ENCODE data around the gene PACC1. TPM values are rescaled to one million over a fixed set of nuclear protein-coding genes. Genes with fewer than 3 reads are reported as not detected.

The PACC1 gene
- total RNA-seq, 1 donor from 2014 or later = 4.8 TPM

DNA sequence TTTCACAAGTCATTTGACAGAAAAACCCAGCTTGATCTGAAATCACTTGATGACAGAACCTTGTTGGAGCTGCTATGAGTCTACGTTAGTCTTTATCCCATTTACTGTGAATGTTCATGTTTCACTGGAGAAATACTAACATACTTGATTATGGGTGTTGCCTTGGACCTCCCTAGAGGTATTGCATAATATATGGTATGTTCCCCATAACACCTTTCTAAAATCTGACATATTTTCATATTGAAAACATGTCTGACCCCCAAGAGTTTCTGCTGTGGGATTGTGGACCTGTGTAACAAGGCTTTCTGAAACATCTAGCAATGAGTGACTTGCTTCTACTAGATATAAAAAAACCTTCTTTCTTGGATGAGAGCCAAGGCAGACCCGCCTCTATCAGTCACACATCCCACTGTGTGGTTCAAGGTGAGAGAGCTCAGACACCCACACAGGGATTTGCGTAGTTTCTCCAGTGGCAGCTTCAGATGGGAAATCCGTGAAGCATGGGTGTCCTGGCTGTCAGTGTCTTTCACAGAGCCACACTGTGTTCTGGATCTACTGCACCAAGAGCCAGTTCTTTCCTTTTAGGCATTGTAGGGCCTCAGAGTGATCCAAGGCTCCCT lies 22.6 kb upstream of the PACC1 start:
- DNase-seq = no peak

- DNase-seq = no peak
Observed at GRCh38 chr1:212434992-212435391, 20.3 kb upstream of the PACC1 start.

DNA sequence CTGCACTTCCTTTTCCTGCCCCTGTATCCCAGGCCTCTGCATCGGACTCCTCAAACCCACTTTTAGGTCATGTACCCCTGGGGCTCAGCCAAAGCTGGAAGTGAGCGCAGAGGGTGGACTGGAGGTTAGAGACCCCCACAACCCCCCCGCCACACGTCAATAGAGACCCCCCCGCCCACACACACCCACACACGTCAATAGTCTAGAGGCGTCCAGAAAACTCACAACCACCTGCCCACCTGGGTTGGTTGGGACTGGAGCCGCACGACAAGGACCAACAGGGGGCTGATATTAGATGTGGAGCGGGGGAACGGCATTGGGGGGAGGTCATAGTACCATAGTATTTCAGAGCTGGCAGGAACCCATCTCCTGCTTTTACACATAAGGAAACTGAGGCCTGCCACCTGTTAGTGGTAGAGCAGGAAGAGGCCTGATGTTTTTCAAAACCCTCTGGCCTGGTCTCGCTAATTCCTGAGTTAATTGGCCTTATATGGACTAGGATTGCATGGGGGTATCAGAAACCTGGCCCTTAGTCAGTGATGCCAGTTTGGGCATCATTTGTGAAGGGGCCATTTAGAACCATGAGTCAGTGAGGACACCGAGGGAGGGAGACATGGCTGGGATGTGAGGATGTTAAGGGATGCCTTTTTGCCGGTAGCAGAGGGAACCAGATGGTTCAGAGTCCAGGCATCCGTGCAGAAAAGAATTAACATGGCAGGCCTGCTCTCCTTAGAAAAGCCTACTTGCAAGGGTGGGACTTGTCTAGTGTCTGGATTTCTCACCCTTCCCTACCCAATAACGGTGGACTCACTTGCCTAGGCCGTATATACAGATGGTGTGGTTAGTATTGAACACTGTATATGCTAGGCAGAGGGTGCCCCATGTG lies 19.1 kb upstream of the PACC1 start:
- DNase-seq = no peak

- peak; percentile 37 for DNase-seq
Observed at GRCh38 chr1:212432661-212433576, 18.2 kb upstream of the PACC1 start, which contains the start of gene NENF. TSS of gene NENF (plus strand) at chr1:212432920. CDS start at chr1:212432944, 24 bp downstream.

DNA sequence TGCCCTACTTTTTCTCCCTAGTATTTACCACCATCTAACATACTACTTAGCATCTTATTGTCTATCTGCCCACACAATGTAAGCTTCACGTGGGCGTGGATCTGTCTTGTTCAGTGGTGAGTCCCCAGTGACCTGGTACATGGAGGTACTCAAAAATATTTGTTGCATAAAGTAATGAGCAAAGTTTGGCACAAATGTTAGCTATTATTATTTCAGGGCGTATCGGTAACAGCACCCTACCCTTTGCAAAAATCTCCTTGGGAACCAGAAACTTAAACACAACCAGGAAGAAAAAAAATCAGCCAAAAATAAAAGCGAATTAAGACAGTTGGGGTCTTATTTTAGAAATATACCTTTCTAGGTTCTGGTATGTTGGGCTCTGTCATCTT lies 17.6 kb upstream of the PACC1 start:
- no peak for DNase-seq

DNA sequence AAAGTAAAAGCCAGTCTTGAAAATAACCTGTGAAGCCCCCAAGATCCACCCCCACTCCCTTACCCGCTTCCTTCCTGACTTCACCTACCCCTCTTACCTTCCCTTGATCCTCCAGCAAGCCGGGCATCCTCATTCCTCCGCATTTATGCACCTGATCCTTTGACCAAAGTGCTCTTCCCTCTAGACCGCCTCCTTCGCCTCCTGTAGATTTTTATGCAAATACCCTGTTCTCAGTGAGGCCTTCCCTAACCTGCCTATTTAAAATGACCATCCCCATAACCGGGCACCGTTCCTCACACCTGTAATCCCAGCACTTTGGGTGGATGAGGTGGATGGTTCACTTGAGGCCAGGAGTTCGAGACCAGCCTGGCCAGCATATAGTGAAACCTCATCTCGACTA lies 17.0 kb upstream of the PACC1 start:
- no peak for DNase-seq

GRCh38 chr1:212430955-212431394 lies 16.3 kb upstream of the PACC1 start:
- peak; percentile 17 for DNase-seq

- peak; percentile 16 for DNase-seq
Observed at GRCh38 chr1:212430416-212430815, 15.7 kb upstream of the PACC1 start.

- DNase-seq = no peak
Observed at GRCh38 chr1:212428496-212428895, 13.8 kb upstream of the PACC1 start.

DNA sequence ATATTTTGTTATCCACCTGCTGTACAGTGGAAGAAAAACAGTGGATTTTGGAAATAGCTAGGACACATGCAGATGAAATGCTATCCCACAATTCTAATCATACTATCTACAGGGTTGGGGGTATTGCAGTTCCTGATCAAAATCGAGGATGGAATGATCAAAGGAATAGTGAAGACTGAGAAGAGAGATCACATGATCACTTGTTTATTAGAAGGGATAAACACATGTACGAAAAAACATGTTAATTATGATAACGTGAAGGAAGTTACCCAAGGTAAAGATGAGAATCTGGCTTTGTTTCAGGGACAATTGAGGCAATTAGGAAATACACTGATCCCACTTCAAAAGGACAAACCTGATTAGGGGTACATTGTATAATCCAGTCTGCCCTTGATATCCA lies 9.2 kb upstream of the PACC1 start:
- no peak for DNase-seq

DNA sequence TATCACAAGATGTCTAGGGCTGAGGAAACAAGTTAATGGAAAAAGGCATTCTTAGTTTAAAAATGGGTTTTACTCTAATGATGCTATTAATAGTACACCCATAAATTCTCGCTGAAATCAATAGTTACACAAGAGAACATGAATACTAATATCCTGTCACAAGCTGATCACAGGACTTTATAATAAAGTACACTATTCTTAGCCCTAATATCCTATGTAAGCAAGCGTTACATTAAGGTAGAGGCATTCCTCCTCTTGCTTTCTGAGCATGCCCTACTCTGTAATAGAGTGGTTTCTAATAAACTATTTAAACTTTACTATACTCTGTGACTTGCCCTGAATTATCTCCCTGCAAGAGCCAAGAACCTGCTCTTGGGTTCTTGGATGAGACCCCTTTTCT lies 6.5 kb upstream of the PACC1 start:
- no peak for DNase-seq

DNA sequence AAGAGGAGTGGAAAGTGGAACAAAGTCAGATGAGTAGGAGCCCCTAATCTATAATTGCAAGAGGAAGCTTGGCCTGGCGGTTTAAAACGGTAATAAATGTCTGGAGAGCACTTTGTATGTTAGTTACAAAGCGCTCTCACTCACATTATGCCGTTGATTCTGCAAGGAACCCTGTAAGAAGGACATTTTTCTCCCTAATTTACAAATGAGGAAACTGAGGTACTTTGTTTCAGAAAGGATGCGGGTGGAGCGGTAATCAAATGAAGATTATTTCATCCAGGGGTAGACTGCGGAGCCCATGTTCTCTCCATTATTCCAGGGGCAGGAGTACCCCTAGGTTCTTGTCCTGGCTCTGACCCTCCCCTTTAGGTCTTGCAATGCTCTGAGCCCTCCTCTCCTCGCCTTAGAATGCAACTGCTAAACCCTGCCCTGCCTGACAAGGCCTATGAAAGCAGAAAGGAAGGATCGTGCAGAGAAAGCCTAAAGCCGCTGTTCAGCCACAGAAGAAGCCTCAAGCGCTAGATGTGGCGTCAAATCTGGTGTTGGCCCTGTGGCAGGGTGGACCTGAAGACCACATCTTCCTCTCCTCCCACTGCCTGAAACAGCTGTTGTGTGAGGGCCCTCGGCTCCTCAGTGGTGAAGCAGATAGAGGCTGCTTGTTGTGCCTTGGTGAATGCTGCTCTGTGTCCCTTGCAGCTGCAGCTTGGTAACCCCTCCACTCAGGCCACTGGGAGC lies 588 bp upstream of the PACC1 start:
- DNase-seq = no peak

DNA sequence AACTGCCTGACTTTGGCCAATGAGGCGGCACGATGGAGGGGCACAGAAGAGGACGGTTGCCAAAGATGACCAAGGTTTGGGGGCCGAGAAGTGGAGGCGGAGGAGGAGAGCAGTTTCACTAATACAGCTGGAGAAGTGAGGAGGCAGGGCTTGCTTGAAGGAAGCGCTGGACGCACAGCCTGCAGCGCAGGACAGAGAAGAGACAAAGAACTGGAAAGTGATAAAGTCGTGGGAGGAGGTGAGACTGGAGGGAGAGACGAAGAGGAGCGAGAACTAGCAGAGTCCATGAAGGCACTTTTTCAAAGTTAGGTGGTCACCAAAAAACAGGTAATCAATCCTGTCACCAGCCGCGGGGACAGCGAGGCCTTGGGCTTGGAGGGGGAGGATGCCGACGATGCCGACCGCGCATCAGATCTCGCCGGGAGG lies 771 bp downstream of the PACC1 start:
- no peak for DNase-seq

DNA sequence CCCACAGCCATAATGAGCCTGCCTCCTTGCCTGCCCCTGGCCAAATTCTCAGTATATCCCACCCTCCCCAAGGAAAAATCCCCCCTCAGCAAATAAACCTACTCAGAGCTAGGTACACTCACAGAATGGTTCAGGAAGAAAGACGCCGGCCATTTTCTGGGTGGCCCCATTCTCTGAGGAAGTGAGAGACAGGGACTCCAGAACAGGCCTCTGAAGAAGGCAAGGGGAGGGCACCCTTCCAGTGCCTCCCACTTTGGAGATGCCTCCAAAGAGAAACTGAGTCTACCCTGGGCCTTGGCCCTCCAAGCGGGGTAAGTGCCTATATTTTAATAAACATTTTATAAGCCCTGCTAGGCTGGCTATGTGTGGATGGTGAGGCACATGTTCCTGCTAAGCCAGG lies 2.3 kb downstream of the PACC1 start:
- DNase-seq = no peak

DNA sequence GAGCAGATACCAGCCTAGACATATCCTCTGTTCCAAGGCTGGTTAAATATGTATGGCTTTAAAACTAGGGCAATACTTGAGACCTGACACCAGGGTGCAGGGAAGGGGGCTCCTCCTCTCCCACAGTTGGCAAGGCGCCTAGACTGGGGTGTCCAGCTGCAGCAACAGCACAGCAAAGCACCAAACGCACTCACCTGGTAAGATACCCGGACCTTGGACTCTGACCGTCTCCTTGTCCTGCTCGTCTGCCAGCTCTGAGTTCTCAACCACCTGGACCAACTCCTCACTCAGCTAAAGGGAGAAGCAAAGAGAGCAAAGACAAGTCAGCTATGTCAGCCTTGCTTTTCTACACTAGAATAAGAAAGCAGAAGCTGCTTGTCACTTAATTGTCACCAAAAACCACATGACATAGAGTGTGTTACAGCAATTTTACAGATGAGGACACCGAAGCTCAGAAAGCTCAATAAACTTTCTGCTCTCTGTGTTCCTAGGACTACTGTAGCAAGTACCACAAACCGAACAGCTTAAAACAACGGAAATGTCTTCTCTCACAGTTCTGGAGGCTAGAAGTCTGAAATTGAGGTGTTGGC lies 4.4 kb downstream of the PACC1 start:
- DNase-seq = no peak

DNA sequence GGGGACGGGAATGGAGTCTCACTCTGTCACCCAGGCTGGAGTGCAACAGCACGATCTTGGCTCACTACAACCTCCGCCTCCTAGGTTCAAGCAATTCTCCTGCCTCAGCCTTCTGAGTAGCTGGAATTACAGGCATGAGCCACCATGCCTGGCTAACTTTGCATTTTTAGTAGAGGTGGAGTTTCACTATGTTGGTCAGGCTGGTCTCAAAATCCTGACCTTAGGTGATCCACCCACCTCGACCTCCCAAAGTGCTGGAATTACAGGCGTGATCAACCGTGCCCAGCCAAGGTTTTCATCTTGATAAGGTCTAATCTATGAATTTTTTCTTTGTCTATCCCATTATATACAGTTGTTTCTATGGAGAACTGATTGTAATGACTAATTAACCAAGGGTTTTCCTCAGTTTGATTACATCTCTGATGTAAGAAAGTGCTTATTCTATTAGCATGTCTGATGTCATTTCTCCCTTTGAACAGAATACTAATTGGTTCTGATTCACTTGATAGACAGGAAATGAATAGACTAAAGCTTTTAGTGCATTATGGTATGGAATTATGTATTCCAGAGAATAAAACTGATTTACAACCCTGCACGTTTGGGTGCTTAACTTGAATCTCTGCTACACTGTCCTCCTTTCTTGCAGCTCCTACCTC lies 11.9 kb downstream of the PACC1 start:
- no peak for DNase-seq

- DNase-seq = no peak
Observed at GRCh38 chr1:212401838-212402582, 12.7 kb downstream of the PACC1 start.

- no peak for DNase-seq
Observed at GRCh38 chr1:212401042-212401441, 13.6 kb downstream of the PACC1 start.

DNA sequence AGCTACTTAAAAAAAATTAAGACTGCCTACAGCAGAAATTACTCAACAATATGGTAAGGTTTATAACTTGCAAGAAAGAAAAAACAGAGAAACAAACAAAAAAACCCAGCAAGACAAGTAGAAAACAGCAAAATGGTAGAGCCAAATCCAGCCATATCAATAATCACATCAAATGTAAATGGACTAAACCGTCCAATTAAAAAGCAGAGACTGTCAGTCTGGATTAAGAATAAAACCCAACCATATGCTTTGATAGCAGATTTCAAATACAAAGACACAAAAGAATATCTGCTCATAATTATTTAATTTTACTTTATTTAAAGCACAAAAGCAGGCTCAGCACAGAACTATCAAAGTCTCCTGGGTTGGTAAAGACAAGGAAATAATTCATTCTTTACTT lies 17.5 kb downstream of the PACC1 start:
- no peak for DNase-seq

GRCh38 chr1:212396638-212397037 lies 18.0 kb downstream of the PACC1 start:
- DNase-seq = no peak

All from skin of body (tissue), 2 donors.